H1 (cell line): Measurements from ENCODE around the gene PASK. TPM values are rescaled to one million over a fixed set of nuclear protein-coding genes. Genes with fewer than 3 reads are reported as not detected.

Experiments used
- CTCF ChIA-PET: fragments of 300-600 bp; sonication (Branson Sonifier 250); formaldehyde crosslinking; loops from one replicate; lab custom pipeline; 2021; ENCODE audit not compliant: partially characterized antibody; lab: Charles Lee
- POLR2A ChIA-PET: fragments of 300-600 bp; sonication (Branson Sonifier 250); formaldehyde crosslinking; loops from one replicate; lab custom pipeline; 2021; ENCODE audit warnings: inconsistent platforms; ENCODE audit not compliant: partially characterized antibody; lab: Charles Lee
- DNase-seq, 2 experiments: peaks; one replicate each; pipeline versions ENCODE4 v3.0.0 to v3.0.0-alpha.2; 2010 to 2022; ENCODE audit warnings: low spot score in 2 of 2, low read depth in 1 of 2, mixed read lengths in 1 of 2
- FAIRE-seq: peaks from 2 replicates; lab custom pipeline; 2011; peaks lifted over from hg19 to GRCh38; lab: Jason Lieb, UNC
- H2AFZ ChIP-seq: 2 replicates; pipeline ENCODE4 v1.8.1; 2012; ENCODE audit warnings: low read length, inconsistent platforms
- H2AK5ac ChIP-seq: 2 replicates; pipeline ENCODE4 v1.6.1; 2013; ENCODE audit warnings: low read depth, low read length
- H2BK120ac ChIP-seq: replicated peaks from 2 replicates; pipeline ENCODE3; 2013; ENCODE audit warnings: low read depth, low read length, inconsistent platforms
- H2BK12ac ChIP-seq: 2 replicates; pipeline ENCODE4 v1.6.1; 2013; ENCODE audit warnings: low read depth, low read length
- H2BK15ac ChIP-seq: 2 replicates; pipeline ENCODE4 v1.6.1; 2013; ENCODE audit warnings: low read length
- H2BK20ac ChIP-seq: 2 replicates; pipeline ENCODE4 v1.6.1; 2013; ENCODE audit warnings: low read length
- H2BK5ac ChIP-seq: 2 replicates; pipeline ENCODE4 v1.6.1; 2013; ENCODE audit warnings: low read depth, low read length
- H3K14ac ChIP-seq: 2 replicates; pipeline ENCODE4 v1.6.1; 2013; ENCODE audit warnings: inconsistent platforms; ENCODE audit not compliant: insufficient read length
- H3K18ac ChIP-seq: 2 replicates; pipeline ENCODE4 v1.6.1; 2013; ENCODE audit warnings: low read length; ENCODE audit errors: extremely low read depth
- H3K23ac ChIP-seq: 2 replicates; pipeline ENCODE4 v1.6.1; 2013; ENCODE audit warnings: inconsistent platforms; ENCODE audit not compliant: insufficient read length
- H3K23me2 ChIP-seq: 2 replicates; pipeline ENCODE4 v1.6.1; 2013; ENCODE audit warnings: low read depth, low read length
- H3K27ac ChIP-seq: 2 replicates; pipeline ENCODE4 v1.6.1; 2011; ENCODE audit warnings: low read depth, low read length, inconsistent platforms
- H3K27me3 ChIP-seq, 4 experiments: replicated peaks in 1 of 4; 1 replicate in 1 of 4; 2 replicates in 3 of 4; pipeline versions ENCODE4 v1.6.1 to v1.8.1; 2011 to 2013; ENCODE audit warnings: low read length in 3 of 4, mild to moderate bottlenecking in 3 of 4, inconsistent platforms in 2 of 4, mixed read lengths in 2 of 4, moderate library complexity in 1 of 4; ENCODE audit not compliant: control insufficient read depth in 3 of 4, insufficient read depth in 3 of 4; ENCODE audit errors: extremely low read depth in 1 of 4
- H3K36me3 ChIP-seq, 4 experiments: 2 replicates each; pipeline versions ENCODE4 v1.6.1 to v1.8.1; 2011 to 2013; ENCODE audit warnings: mild to moderate bottlenecking in 4 of 4, low read length in 3 of 4, moderate library complexity in 2 of 4, control low read depth in 1 of 4, inconsistent platforms in 1 of 4; ENCODE audit not compliant: insufficient read depth in 4 of 4, control insufficient read depth in 2 of 4
- H3K4ac ChIP-seq: replicated peaks from 2 replicates; pipeline ENCODE3; 2013; ENCODE audit warnings: low read length, low read depth, mixed read lengths, inconsistent platforms; ENCODE audit not compliant: insufficient read length
- H3K4me1 ChIP-seq, 4 experiments: replicated peaks in 1 of 4; 1 replicate in 1 of 4; 2 replicates in 3 of 4; pipeline versions ENCODE4 v1.6.1 to v1.8.1; 2011 to 2013; ENCODE audit warnings: low read length in 3 of 4, inconsistent platforms in 2 of 4, mixed read lengths in 1 of 4; ENCODE audit not compliant: insufficient read depth in 4 of 4, control insufficient read depth in 3 of 4
- H3K4me2 ChIP-seq, 2 experiments: 2 replicates each; pipeline versions ENCODE4 v1.6.1 to v1.8.1; 2011 to 2013; ENCODE audit warnings: low read depth in 2 of 2, low read length in 2 of 2, control low read depth in 1 of 2, inconsistent platforms in 1 of 2, mild to moderate bottlenecking in 1 of 2; ENCODE audit not compliant: insufficient read depth in 1 of 2
- H3K4me3 ChIP-seq, 4 experiments: fragments of 200-600, 300-600 bp in 1 of 4; sonication (generic), shearing (Covaris generic), sonication (Bioruptor Twin) in 1 of 4; 2 replicates each; pipeline versions ENCODE4 v1.5.1 to v1.8.1; 2011 to 2016; ENCODE audit warnings: low read length in 4 of 4, low read depth in 3 of 4, control low read depth in 2 of 4, inconsistent platforms in 2 of 4, mild to moderate bottlenecking in 2 of 4, mixed read lengths in 1 of 4, moderate library complexity in 1 of 4; ENCODE audit not compliant: insufficient read depth in 2 of 4; ENCODE audit errors: extremely low read depth in 1 of 4
- H3K56ac ChIP-seq: replicated peaks from 2 replicates; pipeline ENCODE3; 2013; ENCODE audit warnings: low read depth, mild to moderate bottlenecking, mixed read lengths, low read length, inconsistent platforms; ENCODE audit not compliant: insufficient read length
- H3K79me1 ChIP-seq: 2 replicates; pipeline ENCODE4 v1.6.1; 2013; ENCODE audit warnings: low read depth, low read length, control low read depth
- H3K79me2 ChIP-seq, 2 experiments: 2 replicates each; pipeline versions ENCODE4 v1.6.1 to v1.8.1; 2012 to 2013; ENCODE audit warnings: low read length in 2 of 2, mild to moderate bottlenecking in 2 of 2, inconsistent platforms in 1 of 2; ENCODE audit not compliant: insufficient read depth in 2 of 2, control insufficient read depth in 1 of 2
- H3K9ac ChIP-seq, 4 experiments: replicated peaks in 1 of 4; 1 replicate in 1 of 4; 2 replicates in 3 of 4; pipeline versions ENCODE4 v1.6.1 to v1.8.1; 2011 to 2013; ENCODE audit warnings: low read depth in 3 of 4, low read length in 3 of 4, control low read depth in 2 of 4, mild to moderate bottlenecking in 2 of 4, moderate library complexity in 2 of 4, inconsistent platforms in 1 of 4; ENCODE audit errors: extremely low read depth in 1 of 4
- H3K9me3 ChIP-seq, 2 experiments: 2 replicates each; pipeline versions ENCODE4 v1.6.1 to v1.8.1; 2012 to 2013; ENCODE audit warnings: mild to moderate bottlenecking in 2 of 2, moderate library complexity in 2 of 2, control low read depth in 1 of 2, inconsistent platforms in 1 of 2, low read depth in 1 of 2, low read length in 1 of 2, mixed read lengths in 1 of 2; ENCODE audit not compliant: insufficient read depth in 2 of 2
- H4K20me1 ChIP-seq, 2 experiments: replicated peaks in 1 of 2; 2 replicates each; pipeline versions ENCODE3 to v1.8.1; 2011 to 2013; ENCODE audit warnings: inconsistent platforms in 2 of 2, low read length in 2 of 2, mild to moderate bottlenecking in 1 of 2; ENCODE audit not compliant: insufficient read depth in 2 of 2, control insufficient read depth in 1 of 2
- H4K5ac ChIP-seq: 2 replicates; pipeline ENCODE4 v1.6.1; 2013; ENCODE audit warnings: low read length, low read depth, mixed read lengths, inconsistent platforms; ENCODE audit not compliant: insufficient read length
- H4K8ac ChIP-seq: 2 replicates; pipeline ENCODE4 v1.8.0; 2013; ENCODE audit warnings: mild to moderate bottlenecking, moderate library complexity, low read length, inconsistent platforms; ENCODE audit not compliant: insufficient read depth; ENCODE audit errors: extremely low read depth
- H4K91ac ChIP-seq: replicated peaks from 2 replicates; pipeline ENCODE3; 2013; ENCODE audit warnings: low read length, mixed read lengths, inconsistent platforms; ENCODE audit not compliant: insufficient read length
- JUND ChIP-seq: IDR thresholded peaks from 2 replicates; pipeline ENCODE4 v1.6.1; 2011; ENCODE audit warnings: mild to moderate bottlenecking, improper control_type of control experiment, low read length
- SP1 ChIP-seq: IDR thresholded peaks from 2 replicates; pipeline ENCODE4 v1.6.1; 2011; ENCODE audit warnings: low read depth, low read length
- SP4 ChIP-seq: IDR thresholded peaks from 2 replicates; pipeline ENCODE4 v1.6.1; 2012; ENCODE audit warnings: low read length, inconsistent platforms
- TAF1 ChIP-seq: IDR thresholded peaks from 2 replicates; pipeline ENCODE4 v1.6.1; 2011; ENCODE audit warnings: mild to moderate bottlenecking, low read depth, low read length
- WGBS, 2 experiments: shearing (Covaris generic) in 1 of 2; methylation state at CpG; one replicate each; pipeline versions ENCODE4 v1.1.6 to v1.1.7; 2013 to 2015; ENCODE audit warnings: low lambda C conversion rate in 2 of 2, mixed read lengths in 2 of 2, inconsistent platforms in 1 of 2, low coverage in 1 of 2, missing lambda C conversion rate in 1 of 2; ENCODE audit not compliant: insufficient replicate concordance in 2 of 2, insufficient coverage in 1 of 2, insufficient read length in 1 of 2; ENCODE audit errors: extremely low coverage in 1 of 2, missing lambda C conversion rate in 1 of 2; 5-methylcytosine and 5-hydroxymethylcytosine counted together
- polyA plus RNA-seq, 7 experiments: library from polyadenylated mRNA; depleted of rRNA in 3 of 7; stranded (reverse) in 5 of 7; unstranded in 2 of 7; fragments of >200 nt in 5 of 7; fragments of 200-250 nt in 2 of 7; gene quantifications; 1 replicate in 5 of 7; 2 replicates in 1 of 7; 4 replicates in 1 of 7; pipeline versions ENCODE4 v1.2.1 to v1.2.3, GENCODE V29; 2011 to 2013; ENCODE audit warnings: missing spikeins in 2 of 7, mixed read lengths in 2 of 7
- total RNA-seq: library from RNA; stranded (reverse); fragmentation: NEBNext Ultra II Directional; extraction: Animal tissue kit (Norgen Biotek cat#: 25700); gene quantifications from 2 replicates; pipeline ENCODE4 v1.2.1, GENCODE V29; 2021

Gene PASK
- total and polyA plus RNA-seq, 2 of the 8 experiments (the other 6 are each of a cell fraction or from before 2014, with no cell fraction given), result 20.5 to 66.1 TPM

DNA sequence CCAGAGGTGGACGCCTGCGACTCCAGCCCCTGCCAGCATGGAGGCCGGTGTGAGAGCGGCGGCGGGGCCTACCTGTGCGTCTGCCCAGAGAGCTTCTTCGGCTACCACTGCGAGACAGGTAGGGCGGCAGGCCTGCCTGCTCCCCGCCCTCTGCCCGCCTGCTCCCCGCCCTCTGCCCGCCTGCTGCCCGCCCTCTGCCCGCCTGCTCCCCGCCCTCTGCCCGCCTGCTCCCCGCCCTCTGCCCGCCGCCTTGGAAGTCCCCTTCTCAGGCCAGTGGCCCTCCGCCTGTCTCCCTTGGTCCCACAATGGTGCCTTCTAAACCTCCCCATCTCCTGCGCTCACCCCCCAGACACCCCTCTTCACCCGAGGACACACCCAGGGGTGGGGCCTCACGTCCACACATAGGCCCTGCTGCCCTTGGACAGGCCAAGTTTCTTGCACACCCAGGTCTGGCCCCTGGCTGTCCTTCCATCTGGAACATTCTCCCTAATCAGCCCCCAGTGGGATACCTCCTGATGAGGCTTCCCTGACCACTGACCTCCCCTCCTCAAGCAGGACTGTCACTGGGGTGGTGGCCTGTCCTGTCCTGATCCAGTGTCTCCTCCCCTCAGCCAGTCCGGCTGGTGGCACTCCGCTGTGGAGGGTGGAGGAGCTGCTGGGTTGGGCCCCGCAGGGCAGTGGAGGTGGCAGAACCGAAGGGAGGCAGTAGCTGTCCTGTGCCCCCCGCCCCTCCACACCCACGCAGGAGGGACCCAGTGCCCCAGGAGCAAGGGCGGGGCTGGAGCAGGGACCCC lies 85.1 kb downstream of the PASK start:
- FAIRE-seq (no peak), DNase-seq (peak in 1 of 2 experiments; percentile 80)
- no peaks in the 10 kb centered on the region for H3K23me2 ChIP-seq
- no peaks in the 10 kb centered on the region for H3K79me2 ChIP-seq
- H3K9me3 ChIP-seq, result no peaks in the 10 kb centered on the region
- TF ChIP-seq SP4 (peak; percentile 97), SP1 (peak; percentile 34; the same call in 1 of the 2 replicates), JUND (no peak), TAF1 (0 out of 2 replicates have a peak, but pooled peaks have one; percentile 21)
- H2BK5ac ChIP-seq, result no peak overlapping the region
- H3K18ac ChIP-seq, result peak overlapping the region; percentile 83
- H2AK5ac ChIP-seq, result no peak overlapping the region
- H3K4me2 ChIP-seq, result peak overlapping the region; percentile 54 to 80; a peak in 3 of 4 replicates
- no peak overlapping the region for H3K4ac ChIP-seq
- POLR2A ChIA-PET, result interaction anchor here (0.9 to 2.2 kb wide), 4 partner anchors 10 to 86 kb away, joined by 3 to 6 read pairs (median 4); partner anchors contain the start of gene PPP1R7
- H2BK120ac ChIP-seq, result no peak overlapping the region
- no peaks in the 10 kb centered on the region for H3K27me3 ChIP-seq
- H4K20me1 ChIP-seq, result no peaks in the 10 kb centered on the region
- H4K91ac ChIP-seq, result no peak overlapping the region
- H2BK20ac ChIP-seq, result no peak overlapping the region
- no peak overlapping the region for H3K14ac ChIP-seq
- H3K4me1 ChIP-seq, result peaks cover 0 to 9% (median 2%) of the 10 kb centered on the region in 4 experiments; a peak in 3 of 7 replicates
- H4K8ac ChIP-seq, result no peak overlapping the region
- 69% methylated on average over 13 of the region's 32 CpGs; no CpG with 5 or more reads in 1 of the 2 experiments for WGBS, 2 experiments
- H2BK12ac ChIP-seq, result no peak overlapping the region
- no peak overlapping the region for H4K5ac ChIP-seq
- H3K9ac ChIP-seq, result no peak overlapping the region
- H3K36me3 ChIP-seq, result no peaks in the 10 kb centered on the region
- H2AFZ ChIP-seq, result no peak overlapping the region
- H3K27ac ChIP-seq, result no peak overlapping the region
- CTCF ChIA-PET, result interaction anchor here (0.9 to 2.1 kb wide), 5 partner anchors 11 to 207 kb away, joined by 3 to 5 read pairs (median 5); no protein-coding TSS in a partner anchor
- no peak overlapping the region; the same call in 1 of the 2 replicates for H2BK15ac ChIP-seq
- peak overlapping the region in 1 of 4 experiments; percentile 49; a peak in 2 of 8 replicates for H3K4me3 ChIP-seq
- H3K56ac ChIP-seq, result no peak overlapping the region
- H3K79me1 ChIP-seq, result no peaks in the 10 kb centered on the region
- H3K23ac ChIP-seq, result no peak overlapping the region
